Erythroblast (primary cell): ENCODE results near the gene SCGB3A1.

Experiments
- DNase-seq, 2 experiments: peaks; one replicate each; lab custom pipeline; 2025; lab: John Stamatoyannopoulos, UW
- GATA1 ChIP-seq: IDR thresholded peaks from 2 replicates; pipeline ENCODE4 v1.6.1; 2011; ENCODE audit warnings: low read depth, mild to moderate bottlenecking, control low read depth, low read length, moderate library complexity
- POLR2A ChIP-seq: IDR thresholded peaks from 2 replicates; pipeline ENCODE4 v1.6.1; 2011; ENCODE audit warnings: mild to moderate bottlenecking, low read length

The SCGB3A1 gene, protein sequence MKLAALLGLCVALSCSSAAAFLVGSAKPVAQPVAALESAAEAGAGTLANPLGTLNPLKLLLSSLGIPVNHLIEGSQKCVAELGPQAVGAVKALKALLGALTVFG

DNA sequence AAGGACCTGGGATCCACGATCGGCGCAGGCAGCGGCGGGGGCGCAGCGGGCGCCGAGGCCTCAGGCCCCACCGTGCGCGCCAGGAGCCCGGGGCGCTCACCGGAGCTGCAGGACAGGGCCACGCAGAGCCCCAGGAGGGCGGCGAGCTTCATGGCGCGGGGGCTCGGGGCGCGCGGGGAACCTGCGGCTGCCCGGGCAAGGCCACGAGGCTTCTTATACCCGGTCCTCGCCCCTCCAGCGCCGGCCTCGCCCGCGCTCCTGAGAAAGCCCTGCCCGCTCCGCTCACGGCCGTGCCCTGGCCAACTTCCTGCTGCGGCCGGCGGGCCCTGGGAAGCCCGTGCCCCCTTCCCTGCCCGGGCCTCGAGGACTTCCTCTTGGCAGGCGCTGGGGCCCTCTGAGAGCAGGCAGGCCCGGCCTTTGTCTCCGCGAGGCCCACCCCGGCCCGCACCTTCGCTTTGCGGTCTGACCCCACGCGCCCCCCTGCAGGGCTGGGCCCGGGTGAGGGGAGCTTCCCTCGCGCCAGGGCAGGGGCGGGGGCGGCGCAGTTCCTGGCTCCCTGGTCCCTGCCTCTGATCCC, at the start of gene SCGB3A1:
Gene SCGB3A1, minus strand, starts transcription at position 189 of the 577 bp plus-strand sequence. Its CDS starts 37 bp downstream, at position 152.
- no peak for DNase-seq
- no peak for TF ChIP-seq GATA1
- no peak for TF ChIP-seq POLR2A

DNA sequence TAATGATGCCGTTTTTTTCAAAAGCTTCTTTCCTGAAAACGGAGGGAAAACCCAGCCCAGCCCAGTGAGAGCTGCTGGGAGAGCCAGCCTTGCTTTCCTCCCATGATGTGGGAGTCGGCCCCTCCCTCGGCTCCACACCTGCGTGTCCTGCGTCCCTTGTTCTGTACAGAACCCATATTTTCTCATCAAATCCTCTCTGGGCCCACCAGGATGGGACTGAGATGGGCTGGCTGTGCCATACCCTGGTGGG, 49.2 kb upstream of the SCGB3A1 start:
- TF ChIP-seq GATA1: no peak
- no peak for TF ChIP-seq POLR2A
- no peak for DNase-seq

DNA sequence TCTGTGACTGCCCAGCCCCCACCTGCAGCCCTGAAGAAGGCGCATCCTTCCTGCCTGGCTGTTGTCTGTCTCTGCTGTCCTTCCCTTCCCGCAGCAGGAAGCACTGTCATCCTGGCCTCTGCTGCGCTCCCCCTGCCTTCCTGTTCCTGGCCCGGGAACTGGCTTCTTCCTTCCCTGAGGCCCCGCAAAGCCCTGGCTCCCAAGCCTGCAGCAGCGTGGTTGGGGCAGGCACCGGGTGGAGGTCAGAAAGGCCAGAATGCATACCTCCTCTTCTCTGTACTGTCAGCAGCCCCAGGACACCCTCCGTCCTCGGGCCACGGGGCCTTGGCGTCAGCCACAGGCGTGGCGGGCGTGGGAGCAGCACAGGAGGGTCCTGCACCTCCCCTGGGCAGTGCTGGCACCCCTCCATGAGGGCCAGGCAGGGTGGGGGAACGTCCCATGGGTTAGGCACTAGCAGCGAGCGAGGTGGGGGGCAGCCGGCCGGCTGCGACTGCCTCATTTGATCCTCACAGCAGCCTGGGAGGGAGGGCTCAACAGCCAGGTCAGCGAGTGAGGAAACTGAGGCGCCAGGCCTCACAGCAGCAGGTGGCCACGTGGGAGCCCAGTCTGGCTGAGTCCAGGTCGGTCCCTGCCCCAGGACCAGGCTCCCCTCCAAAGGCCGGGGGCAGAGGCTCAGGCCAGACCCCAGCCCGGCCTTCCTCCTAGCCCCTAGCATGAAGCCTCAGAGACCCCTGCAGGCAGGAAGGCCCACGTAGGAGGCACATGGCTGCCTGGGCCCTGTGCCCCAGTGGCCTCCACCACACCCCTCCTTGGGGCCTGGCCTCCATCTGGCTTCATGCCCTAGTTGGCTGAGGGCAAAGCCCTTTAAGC, 48.7 kb upstream of the SCGB3A1 start:
- DNase-seq: no peak
- TF ChIP-seq GATA1: no peak
- no peak for TF ChIP-seq POLR2A

DNA sequence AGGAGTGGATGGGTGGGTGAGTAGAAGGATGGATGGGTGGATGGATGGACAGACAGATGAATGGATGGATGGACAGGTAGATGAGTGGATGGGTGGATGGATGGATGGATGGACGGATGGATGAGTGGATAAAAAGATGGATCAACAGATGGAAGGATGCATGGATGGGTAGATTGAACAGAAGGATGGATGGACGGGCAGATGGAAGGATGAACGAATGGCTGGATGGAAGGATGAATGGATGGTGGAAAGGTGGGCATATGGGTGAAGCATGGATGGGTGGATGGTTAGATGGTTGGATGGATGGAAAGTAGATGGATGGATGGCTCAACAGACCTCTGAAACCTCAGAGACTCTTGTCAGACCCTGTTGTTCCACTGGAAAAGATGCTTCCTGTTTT, 48.0 kb upstream of the SCGB3A1 start:
- no peak for DNase-seq
- TF ChIP-seq GATA1: no peak
- no peak for TF ChIP-seq POLR2A

DNA sequence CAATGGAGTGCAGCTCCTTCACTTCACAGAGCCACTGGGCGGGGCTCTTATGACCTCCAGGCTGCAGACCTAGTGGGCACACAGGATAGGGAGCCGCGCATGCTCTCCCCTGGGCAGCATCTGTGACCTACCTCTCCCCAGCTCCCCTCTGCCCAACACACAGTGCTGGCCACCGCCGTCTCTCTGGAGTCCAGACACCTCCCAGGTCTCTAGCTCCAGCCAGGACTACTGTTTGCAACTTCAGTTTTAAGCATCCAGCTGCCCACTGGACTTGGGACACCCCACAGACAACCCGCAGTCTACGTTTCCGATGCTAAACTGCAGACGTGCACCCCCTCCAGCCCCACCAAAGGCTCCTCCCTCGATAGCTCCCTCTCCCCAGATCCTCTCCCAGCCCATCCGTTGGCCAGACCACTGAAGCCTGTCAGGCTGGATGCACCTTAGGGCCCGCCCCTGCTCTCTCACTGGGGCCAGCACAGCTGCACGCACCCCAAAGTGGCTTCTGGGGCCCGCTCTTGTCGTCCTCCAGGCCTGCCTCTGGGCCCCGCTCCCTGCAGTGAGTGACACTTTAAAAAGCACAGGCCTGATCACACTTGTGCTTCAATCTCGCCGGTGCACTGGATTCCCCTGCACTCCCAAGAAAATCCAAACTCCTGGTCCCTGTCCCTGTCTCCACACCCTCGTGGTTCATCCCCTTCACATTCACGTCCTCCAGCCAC, 46.8 kb upstream of the SCGB3A1 start:
- no peak for TF ChIP-seq GATA1
- TF ChIP-seq POLR2A: no peak
- DNase-seq: no peak

DNA sequence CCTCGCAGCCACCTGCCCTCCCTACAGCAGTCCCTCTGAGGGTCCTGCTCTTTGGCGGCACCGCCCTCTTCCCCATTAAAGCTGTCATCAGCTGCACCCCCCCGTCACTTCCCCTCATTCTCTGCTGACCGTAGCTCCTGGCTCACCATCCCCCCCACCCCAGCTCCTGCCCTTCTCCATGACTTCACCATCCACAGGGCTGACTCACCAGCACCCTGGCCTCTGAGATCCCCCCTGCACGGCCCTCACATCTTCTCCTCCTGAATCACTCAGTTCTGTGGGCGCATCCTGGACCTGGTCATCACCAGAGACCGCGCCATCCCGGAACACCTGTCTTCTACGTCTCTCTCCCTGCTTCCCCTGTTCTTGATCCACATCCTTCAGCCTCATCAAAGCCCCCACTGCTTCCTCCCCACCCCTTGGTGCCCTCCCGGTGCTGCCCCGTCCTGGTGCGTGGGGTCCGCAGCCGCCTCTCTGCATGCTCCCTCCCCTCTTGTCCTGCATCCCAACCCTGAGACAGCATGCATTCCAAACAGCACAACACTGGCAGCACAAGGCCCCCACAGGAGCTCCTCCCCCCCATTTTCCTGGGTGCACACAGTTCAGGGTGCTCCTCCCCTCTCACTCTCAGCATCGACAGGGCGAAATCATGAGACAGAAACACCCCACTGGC, 45.2 kb upstream of the SCGB3A1 start:
- no peak for DNase-seq
- TF ChIP-seq GATA1 (no peak), POLR2A (no peak)

DNA sequence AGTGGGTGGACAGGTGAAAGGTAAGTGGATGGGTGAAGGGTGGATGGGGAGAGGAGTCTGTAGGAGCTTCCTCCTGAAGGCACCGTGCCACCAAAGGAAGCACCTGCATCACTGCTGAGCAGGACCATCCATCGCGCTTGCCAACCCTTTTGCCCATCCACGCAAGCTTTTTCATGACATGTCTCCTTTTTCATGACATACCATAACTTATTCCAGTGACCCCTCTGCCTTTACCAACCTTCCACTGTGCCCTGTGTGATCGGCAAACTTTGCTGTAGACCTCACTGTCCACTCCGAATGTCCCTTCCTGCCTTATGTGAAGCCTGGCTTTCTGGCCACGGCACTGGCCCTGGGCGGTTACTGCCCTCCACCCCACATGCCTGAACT, 44.7 kb upstream of the SCGB3A1 start:
- TF ChIP-seq GATA1 (no peak), POLR2A (no peak)
- no peak for DNase-seq

DNA sequence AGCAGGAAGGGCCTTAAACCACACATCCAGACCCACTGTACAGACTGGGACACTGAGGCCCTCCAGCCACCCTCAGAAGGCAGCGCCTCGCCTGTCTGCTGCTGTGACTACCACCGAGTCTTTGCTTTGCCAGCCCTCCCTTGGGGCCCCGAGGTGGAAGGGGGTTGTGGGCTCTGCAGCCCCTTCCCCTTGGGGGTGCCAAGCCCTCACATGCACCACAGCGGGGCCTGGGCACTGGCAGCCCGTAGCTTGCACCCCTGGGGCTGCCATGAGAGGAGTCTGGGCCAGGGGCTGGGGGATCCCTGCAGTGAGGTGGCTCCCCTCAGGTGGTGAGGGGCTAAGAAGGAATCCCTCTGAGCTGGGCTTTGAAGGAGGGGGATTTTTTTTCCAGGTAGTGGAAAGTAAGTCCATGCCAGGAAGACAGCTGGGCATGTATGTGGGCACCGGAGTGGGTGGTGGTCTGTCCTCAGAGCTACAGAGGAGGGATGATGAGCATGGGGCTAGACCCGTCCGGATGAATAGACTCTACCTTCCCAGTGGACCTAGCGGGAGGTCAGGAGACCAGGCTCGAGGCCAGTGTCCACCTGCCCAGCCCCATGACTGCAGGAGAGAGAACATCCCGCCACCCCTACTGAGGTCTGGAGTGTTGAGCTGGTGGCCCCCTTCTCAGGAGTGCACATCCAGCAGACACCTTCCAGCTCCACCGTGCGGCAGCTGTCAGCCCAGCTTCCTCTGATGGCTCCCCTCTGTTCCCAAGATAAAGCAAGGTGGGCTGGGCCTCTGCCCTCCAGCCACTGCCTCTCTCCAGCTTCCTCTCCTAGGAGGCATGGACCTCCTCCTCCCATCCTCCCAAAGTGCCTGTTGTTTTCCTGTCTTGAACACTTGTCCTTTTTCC, 42.2 kb upstream of the SCGB3A1 start:
- TF ChIP-seq POLR2A (no peak), GATA1 (no peak)
- no peak for DNase-seq

DNA sequence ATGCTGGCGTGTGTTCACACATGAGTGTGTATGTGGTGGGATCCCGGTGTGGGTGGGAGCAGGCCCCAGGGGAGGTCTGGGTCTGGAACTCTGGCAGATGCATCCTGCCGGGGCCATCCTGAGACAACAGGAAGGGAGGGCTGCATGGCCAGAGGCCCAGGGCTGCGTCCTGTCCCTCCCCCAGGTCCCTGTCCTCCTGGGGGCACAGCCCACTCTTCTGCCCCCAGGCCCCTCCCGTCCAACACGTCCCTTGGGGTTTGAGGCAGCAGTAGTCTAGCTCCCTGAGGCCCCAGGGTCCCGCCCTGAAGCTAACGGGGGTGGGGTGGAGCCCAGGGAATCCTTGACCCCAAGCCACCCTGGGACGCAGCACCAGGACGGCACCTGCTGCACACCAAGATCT, 41.5 kb upstream of the SCGB3A1 start:
- DNase-seq: no peak
- TF ChIP-seq GATA1: no peak
- no peak for TF ChIP-seq POLR2A

DNA sequence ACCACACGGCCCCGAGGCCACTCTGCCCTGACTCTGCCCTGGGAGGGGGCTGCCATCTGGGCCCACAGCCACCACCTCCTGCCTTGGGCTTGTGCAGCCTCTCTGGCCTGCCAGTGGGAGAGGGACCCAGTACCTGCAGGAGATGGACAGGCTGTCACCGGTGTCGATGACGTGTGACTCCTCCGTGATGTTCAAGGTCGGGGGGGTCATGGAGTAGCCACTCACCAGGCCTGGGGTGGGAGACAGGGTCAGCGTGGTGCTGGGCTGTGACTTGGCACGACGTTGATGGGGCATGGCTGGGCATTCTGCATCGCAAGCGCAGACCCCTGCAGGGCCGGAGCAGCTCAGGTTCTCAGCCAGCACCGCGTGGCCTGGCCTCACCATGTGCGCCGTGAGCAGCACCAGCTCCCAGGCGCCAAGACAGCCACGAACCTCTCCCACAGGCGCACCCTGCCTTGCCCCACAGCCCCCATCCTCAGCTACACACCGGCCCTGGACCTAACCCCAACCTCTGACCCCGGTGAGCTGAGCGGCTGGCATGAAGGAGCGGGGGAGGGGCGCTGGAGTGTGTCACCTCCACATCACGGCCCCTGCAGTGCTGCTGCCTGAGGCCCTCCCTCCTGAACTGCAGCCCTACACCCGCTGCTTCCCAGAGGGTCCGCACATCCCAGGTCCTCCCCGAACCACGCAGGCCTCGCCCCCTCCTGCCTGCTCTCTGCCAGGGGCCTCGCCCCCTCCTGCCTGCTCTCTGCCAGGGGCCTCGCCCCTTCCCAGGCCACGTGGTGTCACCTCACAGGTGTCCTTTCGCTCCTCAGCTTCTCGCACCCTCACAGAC, 40.5 kb upstream of the SCGB3A1 start:
- DNase-seq: no peak

DNA sequence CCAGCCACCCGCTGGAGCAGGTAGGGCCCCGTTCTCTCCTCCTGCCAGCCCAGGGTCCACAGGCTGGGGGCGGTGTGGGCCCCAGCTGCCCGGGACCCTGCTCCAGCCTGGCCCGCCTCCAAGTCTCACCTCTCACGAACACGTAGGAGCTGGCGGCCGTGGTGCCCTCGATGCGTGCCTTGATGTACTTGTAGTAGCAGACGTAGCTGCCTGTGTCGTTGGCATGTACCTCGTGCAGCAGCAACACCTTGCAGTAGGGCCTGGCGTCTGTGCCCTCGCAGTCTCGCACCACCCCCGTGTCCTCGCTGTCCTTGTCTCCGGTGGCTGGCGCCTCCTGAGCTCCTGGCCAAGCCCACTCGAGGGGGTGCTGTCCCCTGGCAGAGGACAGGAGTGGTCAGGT, 39.1 kb upstream of the SCGB3A1 start:
- no peak for TF ChIP-seq POLR2A
- DNase-seq: no peak

More for the DNA sequence above, 40.5 kb upstream of the SCGB3A1 start:
- no peak for TF ChIP-seq GATA1
- no peak for TF ChIP-seq POLR2A

DNA sequence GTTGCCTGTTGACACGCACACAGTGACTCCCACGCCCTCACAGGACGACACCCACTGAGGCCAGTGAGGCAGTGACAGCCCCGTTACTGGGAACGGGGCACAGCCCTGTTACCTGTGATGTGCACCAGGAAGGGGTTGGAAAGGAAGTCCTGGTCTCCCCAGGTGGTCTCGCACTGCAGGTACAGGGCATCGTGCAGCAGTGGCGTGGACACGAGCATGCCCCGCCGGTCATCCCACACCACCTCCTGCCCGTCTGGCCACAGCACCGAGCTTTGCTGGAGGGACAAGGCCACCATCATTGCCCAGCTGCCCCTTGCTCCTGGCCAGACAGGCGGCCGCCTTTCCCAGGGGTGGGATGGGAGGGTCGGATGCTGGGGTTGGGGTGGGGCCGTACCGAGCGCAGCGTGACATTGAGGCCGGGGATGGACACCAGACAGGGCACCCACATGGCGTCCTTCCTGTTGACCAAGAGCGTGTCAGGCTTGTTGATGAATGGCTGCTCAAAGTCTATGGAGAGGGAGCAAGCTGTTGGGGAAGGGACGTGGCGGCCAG, 38.6 kb upstream of the SCGB3A1 start:
- TF ChIP-seq GATA1 (no peak), POLR2A (no peak)
- no peak for DNase-seq
